Endometrial microvascular endothelial cells (primary cell): ENCODE results near the gene ZNF516. TPM values are rescaled to one million over a fixed set of nuclear protein-coding genes. Genes with fewer than 3 reads are reported as not detected.

Experiments
- in situ Hi-C: cut with HindIII; loops from 2 replicates; pipeline ENCODE4 v1.10.0; 2017; ENCODE audit warnings: low sequenced_read_pairs, low pct_unique_long_range_greater_than_20kb; ENCODE audit errors: inconsistent ontology term
- total RNA-seq: library from RNA; depleted of rRNA; stranded (reverse); fragments of >200 nt; gene quantifications from one replicate; pipeline ENCODE4 v1.2.3, GENCODE V29; 2015; ENCODE audit errors: inconsistent ontology term

Gene ZNF516
- total RNA-seq, 1 donor from 2014 or later, result 4.4 TPM

DNA sequence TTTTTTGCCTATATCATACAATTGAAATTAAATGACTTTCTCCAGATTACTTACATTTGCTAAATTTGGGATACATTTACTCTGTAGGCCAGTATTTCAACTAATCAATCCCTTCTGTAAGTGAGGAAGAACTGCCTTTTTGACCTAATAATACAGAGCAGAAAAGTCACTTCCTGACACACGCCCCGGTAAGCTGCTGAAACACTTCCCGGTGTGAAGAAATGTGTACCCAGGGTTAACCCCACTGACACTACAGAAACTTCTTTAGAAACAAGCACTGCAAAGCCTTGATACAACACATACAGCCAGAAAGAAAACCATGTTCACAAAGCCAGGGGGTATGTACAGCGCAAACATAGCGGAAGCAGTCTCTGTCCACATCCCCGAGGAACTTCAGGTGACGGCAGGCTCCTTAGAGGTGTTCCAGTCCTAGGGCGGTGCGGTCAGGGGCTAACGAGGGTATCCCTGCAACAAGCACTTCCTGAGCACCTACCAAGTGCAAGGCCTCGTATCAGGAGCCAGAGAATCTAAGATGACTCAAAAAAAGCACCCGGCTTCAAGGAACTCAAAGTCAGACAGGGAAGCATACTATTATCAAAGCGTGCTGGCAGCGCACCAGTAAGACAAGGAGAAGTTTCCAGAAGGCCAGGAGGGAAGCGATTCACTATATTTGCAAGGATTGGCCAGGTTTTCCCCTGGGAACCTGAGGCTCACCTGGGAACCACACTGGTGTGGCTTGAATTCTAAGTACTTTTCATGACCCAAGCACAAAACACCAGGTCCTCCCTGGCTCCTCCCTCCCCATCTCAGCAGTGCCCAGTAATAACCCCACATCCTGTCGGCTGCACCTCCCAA is 46.6 kb downstream of the ZNF516 start:
- in situ Hi-C loops, result no loop called here

DNA sequence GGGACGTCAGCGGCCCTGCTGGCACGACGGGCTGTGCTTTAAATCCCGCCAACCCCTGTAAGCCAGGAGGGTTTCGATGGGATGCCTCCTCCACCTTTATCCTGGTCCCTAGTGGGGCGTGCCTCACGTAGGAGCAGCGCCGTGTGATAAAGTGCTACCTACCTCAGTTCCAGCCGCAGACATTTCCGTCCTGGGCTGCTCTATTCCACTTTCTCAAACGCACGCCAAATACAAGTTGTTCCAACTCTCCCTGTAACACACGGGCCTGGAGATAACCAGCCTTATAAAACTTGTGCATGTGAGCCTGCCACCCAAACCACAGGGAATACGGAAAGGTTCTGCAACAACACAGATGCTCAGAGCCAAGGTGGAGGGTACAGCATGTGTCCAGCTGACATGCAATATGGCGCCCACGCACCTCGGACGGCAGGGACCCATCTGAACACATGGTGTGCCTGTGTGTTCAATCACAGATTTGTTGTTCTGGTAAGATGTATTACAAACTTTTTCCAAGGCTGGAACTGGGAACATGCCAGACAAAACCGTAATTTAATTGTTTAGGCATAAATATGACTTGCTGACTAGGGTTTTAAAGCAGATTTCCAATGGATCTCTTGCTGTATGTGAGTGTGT is 47.7 kb downstream of the ZNF516 start:
- in situ Hi-C loops, result no loop called here

DNA sequence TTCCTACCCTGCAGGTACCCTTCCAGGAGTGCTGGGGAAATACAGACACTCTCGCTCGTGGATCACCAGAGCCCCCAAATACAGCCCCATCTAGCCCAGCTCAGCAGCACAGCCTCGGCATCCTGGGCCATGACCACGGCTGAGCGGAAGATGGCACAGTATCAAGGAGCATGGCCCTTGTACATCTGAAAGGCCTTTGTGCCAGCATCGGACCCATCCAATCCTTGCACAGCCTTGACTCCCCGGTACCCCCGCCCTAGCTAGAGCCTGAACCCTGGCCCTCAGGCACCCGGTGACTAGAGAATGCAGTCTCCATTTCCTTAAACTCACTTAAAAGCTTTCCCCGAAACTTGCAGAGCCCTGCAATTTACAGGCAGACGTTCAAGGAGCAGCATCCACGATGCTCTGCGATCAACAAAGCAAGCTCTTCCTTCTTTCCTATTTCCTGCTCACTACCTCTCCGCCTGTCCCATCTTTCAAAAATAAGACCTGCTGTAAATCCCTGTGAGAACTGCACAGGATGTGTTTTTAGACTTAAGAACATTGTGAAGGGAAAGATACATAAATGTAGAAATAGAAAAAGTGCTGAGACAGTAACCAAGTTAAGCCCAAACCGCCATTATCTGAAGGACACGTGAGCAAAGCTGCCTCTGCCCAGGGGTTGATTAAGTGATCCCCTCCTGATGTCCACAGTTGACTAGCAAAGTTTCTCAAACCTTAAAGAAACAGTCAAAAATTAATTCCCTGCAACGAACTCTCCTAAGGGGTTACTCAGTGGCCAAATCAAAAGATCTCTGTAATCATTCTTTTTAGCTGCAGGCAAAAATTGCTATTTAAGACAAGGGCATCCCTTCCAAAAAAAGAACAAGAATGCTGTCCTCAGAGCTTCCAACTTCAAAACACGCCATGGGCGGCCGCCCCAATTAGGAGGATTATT is 48.5 kb downstream of the ZNF516 start:
- in situ Hi-C loops, result no loop called here

DNA sequence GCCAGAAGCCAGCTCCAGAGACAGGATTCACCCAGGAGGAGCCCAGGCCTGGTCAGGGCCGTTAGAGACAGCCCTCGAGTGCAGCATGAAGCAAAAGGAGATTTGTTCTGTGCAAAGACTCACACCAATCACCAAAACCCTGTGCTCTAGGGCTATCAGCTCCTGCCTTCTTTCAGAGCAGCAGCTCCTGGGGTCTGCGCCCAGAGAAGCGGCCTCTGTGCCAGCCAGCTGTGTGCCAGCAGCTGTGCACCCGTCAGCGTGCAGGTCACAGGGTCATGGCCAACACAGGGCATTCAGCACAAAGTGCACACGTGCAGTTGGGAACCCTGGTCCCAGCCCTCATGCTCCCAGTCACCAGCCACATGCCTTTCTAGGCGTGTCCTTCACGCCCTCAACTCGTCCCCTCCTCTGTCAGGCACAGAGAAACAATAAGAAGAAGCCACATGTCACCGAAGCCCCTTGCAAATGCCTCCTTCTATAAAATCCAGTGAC is 49.3 kb downstream of the ZNF516 start:
- in situ Hi-C loops, result no loop called here

DNA sequence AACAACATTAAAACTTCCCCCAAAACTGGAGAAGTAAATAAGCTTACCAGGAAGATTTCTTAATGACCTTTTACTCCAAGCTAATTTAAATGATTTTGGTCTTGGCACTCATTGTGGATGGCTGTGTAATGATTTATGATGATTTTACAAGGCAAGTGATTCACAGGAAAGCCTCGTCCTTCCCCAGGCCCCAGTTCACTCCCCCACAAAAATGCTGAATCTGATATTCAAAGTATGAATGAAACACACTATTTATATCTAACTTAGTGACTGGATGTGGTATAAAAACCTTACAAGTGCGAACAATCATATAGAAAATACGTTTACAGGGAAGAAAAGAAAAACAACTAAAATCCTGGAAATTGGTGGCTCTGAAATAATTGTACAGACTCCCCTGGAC is 49.8 kb downstream of the ZNF516 start:
- in situ Hi-C loops, result no loop called here

DNA sequence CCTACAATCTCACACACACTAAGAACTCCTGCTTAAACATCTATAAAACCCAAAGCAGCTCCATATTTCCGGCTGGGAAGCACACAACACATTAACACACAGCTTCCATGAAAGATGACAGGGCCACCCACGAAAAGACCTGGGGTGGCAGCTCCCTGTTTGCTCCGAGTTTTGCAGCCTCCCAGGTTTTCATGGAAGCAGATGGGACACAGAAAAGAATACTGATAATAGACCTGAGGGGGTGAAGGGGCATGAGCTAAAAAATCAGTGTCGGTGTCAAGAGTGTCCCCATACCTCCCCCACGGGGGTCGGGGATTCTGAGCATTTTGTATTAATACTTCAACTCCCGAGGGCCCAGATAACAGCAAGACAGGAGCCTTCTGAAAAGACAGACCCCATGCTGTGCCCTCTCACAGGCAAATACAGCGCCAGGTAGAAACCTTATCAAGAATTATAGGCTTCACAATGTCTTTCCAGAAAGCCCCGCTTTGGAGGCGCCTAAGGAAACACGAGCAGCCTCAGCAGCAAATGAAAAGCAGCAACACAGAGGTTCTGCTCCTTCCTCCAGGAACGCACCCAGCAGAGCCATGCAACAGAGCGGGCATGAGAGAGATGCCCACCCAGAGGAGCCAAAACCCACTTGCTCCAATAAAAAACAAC is 50.5 kb downstream of the ZNF516 start:
- in situ Hi-C loops, result no loop called here

DNA sequence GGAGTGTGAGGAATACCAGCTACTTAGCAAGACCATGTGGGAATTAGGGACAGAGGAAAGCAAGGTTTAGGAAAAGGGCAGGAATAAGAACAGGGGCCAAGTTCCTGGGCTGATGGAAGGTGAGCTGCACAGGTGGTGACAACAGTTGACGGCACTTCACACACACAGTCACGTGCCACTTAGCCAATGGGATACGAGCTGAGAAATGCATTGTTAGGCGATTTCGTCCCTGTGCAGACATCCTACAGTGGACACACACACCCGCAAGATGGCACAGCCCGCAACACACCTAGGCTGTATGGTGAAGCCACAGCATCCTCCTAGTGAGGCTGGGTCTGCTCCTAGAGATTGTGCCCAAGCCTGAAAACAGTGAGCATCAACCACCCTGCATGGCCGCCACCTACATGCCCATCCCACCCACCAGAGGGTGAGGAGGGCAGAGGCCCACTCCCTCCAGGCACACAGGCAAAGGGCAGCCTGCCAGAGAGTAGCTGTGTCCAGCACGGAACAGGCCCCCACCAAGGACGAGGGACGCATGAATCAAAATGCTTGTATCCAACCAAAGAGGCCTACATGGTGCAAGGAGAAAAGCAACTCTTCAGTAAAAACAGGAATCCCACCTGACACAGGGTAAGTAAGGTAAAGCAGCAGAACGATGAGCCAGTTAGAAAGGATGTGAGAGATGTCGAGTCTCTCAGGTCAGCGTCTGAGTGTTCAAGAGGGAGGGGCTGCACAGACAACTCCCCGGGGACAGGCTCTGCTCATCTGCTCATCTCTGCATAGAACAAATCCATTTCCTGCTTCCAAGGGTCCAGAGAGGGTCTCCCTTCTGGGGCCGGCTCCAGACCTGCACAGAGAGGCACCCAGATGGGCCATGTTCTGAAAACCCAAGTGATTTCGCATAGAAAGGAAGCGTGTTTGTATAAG is 51.3 kb downstream of the ZNF516 start:
- in situ Hi-C loops, result no loop called here

DNA sequence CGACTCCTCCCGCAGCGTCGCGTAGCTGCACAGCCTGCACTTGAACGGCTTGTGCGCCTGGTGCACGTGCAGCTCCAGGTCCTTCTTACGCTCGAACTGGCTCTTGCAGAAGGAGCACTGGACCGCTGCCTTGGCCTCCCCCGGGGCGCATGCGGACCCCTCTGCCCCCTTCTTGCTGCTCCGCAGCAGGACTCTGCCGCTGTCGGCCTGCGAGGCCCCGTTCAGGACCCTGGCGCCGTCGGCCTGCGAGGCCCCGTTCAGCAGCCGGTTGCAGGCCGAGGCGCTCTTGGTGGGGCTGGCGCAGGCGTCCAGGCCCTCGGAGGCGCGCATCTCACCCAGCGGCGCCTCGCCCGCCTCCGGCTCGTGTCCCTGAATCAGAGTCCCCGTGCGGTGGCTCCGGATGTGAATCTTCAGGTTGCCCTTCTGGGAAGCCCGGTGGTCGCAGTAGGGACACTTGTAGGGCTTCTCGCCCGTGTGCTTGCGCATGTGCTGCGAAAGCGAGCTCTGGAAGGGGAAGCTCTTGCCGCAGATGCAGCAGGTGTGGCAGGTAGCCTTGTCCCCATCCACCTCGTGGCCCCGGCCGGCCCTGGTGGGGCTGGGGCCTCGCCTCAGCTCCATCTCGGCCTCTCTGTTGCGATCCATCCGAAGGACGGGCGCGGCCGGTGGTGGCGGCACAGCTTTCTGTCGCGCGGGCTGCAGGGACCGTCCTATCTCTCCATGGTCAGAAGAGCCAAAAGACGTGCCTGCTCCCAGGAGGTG is 52.5 kb downstream of the ZNF516 start:
- in situ Hi-C loops, result no loop called here

DNA sequence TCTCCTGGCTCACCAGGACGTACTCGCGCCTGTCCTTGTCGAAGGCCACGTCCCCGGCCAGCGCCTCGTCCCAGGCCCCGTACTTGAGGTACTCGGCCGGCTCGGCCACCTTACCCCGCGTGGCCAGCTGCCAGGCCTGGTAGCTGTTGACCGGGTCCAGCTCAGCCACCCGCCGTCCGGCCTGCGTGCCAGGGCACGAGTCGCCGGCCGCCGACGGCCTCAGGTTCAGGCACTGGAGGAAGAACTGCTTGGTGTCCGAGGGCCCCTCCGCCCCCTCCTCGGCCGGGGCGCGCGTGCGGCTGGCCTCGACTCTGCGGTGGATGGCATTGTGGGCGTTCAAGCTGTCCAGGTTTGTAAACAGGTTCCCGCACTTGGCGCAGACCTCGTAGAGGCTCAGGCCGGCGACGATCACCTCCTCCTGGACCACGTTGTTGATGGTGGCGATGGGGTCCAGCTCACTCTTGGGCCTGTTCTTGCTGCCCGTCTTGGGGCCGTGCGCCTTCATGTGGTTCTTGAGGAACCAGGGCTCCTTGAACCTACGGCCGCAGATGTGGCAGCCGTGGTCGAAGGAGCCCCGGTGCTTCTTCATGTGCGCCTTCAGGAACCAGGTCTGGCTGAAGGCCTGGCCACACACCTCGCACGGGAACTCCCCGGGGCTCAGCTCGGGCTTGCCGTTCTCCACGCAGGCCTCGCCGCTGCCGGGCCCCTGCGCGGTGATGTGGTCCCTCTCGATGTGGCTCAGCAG is 53.2 kb downstream of the ZNF516 start:
- in situ Hi-C loops, result no loop called here

DNA sequence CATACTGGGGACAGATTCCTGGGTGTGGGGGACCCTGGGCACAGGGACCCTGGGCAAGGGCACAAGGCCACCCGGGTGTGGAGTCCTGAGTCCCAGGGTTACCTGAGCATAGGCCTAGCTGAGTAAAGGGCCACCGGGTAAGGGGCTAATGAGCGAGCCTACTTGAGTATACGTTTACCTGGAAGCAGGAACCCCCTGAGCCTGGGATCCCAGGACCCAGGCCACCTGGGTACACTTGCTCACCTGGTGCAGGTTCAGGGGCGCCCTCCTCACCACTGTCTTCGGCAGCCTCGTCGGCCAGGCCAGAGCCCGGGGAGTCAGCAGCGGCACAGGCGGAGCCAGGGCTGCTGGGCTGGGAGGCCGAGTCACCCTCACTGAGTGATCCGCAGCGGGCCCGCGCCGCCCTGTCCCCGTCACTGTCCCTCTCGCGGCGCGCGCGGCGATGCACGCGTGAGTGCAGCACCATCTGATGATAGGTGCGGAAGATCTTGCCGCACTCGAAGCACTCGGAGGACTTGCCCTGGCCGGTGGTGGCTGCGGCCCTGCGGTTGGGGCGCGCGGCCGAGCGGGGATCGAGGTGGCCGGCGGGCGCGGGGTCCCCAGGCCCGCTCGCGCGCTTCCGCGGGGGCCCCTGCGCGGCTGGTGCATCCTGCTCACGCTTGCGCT is 53.9 kb downstream of the ZNF516 start:
- in situ Hi-C loops, result no loop called here

DNA sequence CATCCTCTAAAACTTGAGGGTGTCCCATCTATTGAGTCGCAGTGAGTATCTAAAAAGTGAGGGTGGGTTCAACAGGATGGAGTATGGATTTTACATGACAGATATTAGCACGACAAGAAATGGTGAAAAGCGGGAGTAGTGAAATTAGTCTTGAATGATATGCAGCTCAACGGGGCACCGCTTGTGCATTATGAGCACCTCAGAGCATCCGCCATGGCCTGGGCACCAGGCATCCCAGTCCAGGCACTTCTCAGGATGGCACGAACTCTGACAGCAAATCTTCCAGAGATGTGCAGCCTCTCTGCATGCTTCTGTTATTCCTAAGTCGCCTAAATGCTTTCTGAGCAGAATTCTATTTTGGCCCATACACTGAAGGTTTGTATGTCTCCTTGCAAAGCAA is 57.1 kb downstream of the ZNF516 start:
- in situ Hi-C loops, result no loop called here

DNA sequence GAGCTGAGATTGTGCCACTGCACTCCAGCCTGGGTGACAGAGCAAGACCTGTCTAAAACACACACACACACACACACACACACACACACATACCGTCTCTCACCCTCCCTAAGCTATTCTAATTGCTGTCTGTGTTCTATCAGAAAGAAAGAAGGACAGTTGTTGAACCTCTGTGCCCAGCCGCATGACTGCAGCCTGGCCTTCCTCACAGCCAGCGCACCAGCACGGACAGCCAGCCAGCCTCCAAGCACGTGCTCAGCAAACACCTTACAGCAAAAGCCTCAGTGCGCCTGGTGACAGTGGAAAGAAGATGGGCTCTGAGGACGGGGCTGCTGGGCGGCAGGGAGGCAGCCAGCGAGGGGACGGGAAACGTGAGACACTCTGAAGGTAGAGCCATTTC is 58.0 kb downstream of the ZNF516 start:
- in situ Hi-C loops, result no loop called here

DNA sequence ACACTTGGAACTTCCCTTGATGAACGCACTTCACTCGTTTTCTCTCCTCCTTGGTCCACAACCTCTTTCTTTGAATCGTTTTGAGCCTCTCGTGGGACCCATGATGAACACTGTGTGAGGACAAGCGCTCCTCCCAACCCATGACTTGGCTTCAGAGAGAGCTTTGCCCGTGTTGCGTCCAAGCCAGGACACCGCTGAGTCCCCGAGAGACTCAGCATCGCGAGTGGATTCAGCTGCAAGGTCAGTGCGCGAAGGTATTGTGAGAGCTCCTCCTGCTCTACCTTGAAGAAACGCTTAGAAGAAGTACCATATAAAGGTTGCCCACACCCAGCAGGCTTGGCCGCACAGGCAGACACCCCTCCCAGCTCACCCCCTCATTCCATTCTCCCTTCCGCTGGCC is 58.7 kb downstream of the ZNF516 start:
- in situ Hi-C loops, result no loop called here

DNA sequence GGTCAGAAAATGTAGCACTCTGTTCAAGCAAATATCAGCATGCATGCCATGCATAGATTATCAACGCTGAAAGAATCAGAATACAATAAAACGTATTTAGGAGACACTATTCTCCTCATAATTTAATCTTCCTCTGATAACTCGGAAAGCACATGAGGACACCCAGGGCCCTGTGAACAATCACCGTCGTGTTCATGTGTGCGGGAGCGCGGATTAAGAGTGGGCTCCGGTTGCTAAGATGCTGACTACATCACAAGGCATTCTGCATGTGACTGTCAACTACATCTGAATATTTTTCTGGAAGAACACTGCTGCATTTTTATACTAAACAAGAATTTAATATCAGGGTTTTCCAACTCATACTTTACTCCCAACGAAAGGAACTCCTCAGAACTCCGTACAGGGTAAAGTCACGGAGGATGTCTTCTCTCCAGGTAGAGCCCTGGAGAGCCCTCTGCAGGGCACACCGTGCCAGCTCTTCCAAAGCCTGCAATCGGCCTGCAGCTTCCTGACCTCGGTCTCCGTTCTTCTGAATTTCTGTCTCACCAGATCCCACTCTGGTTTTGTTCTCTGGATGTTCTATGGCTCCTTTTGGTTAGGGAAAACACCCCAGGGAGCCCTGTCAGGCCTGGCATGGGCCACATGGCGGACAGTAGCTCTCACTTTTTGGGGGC is 59.6 kb downstream of the ZNF516 start:
- in situ Hi-C loops, result no loop called here

DNA sequence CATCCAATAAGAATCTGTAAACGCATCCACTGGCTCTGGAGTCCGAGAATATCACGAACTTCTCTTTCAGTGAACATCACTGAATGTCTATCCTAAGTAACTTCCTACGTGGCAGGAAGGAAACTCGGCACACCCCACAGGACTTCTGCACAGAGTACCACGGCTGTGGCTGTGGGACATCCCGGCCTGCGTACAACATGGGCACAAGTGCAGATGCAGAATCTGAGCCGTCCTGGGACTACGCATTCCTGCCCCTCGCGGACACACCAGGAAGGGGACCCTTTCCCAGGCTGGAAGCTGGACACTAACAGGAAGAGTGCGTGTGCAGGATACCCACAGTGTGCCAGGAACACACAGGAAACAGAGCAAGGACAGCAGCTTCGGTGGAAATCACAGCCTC is 60.6 kb downstream of the ZNF516 start:
- in situ Hi-C loops, result no loop called here

DNA sequence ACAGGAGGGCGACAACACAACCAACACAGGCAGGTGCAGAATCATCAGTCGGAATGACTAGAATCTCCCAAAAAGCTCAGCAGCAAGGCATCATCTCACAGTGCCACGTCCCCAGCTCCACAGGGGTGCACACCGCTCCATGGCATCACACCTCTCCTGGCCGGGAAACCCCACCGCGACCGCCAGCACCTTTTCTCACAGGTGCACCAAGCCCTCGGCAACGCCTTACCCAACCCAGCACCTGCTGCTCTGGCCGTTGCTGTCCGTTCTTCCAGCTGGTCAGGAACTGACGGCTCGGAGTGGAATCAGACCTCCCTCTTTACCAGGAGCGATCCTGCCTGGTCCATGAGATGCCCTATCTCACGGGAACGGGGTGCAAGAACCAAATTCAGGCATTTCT is 61.3 kb downstream of the ZNF516 start:
- in situ Hi-C loops, result no loop called here
